Activated CD8-positive, alpha-beta memory T cell treated with anti-CD3 and anti-CD28 coated beads, Interleukin-2, amount 50 U/mL, for 4 hours (primary cell): Measurements from ENCODE around the gene THOC1.

Source experiments
- DNase-seq: peaks from one replicate; pipeline ENCODE4 v3.0.0-alpha.2; 2020

THOC1 gene

DNA sequence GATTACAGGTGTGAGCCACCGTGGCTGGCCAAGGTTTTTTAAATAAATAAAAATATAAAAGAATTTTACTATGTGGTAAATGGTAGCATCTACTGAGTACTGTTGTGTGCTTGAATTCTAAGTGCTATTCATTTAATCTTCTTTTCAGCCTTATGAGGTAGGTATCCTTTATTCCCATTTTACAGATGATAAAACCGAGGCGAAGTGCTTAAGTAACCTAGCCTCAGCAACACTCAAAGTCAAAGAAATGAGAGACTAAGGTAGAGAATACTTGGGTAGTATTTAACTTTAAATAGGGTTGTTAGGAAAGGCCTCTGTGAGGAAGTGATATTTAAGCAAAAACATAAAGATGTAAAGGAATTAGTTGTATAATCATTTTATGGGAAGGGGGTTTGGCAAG is 5.7 kb upstream of the THOC1 start:
- DNase-seq: no peak

DNA sequence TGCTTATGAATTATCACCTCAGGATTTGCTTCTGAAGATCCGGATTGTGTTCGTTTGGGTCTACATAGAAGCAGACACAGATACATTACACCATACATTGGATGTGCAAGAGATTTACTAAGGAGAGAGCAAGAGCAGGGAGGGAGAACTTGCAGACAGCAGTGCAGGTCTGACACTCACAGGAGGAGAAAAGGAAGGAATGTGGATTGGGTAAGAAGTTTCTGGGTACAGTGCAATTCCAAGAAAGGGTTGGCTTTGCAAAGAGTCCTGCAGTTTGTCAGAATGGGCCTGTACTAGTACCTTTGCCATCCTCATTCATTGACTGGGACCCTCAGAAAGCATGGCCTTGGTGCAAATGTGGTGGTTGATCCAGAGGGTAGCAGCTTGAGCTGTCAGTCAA is 4.8 kb upstream of the THOC1 start:
- no peak for DNase-seq

- no peak for DNase-seq
Observed at GRCh38 chr18:269480-270095, 1.7 kb upstream of the THOC1 start.

DNA sequence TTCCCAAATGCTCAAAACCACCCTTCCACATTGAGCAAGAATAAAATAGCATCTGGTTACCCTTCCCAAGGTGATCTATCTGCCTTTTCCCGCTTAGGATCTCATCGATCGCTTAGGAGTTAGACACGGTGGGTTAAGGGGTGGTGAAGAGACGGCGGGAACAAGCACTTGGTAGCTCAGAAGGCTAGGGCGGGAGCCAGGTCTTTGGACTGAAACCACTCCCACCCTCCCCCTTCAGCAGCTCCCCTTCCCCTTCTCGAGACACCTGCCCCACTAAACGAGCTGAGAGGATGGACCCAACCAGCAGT is 513 bp downstream of the THOC1 start:
- no peak for DNase-seq

- no peak for DNase-seq
Observed at GRCh38 chr18:261398-262073, 6.3 kb downstream of the THOC1 start.

- no peak for DNase-seq
Observed at GRCh38 chr18:260547-260946, 7.3 kb downstream of the THOC1 start.

DNA sequence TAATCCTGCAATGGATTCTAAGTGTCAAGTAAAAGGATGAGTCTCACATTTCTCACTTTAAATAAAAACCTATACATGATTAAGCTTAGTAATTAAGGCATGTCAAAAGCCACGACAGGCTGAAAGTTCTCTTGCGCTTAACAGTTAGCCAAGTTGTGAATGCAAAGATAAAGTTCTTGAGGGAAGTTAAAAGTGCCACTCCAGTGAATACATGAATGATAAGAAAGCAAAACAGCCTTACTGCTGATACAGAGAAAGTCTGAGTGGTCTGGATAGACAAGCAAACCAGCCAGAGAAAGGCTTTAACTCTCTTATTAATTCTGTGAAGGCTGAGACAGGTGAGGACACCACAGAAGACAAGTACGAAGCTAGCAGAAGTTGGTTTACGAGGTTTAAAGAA is 12.7 kb downstream of the THOC1 start:
- no peak for DNase-seq

- DNase-seq: no peak
Observed at GRCh38 chr18:253121-253520, 14.7 kb downstream of the THOC1 start.

GRCh38 chr18:251572-251971 is 16.3 kb downstream of the THOC1 start:
- no peak for DNase-seq

DNA sequence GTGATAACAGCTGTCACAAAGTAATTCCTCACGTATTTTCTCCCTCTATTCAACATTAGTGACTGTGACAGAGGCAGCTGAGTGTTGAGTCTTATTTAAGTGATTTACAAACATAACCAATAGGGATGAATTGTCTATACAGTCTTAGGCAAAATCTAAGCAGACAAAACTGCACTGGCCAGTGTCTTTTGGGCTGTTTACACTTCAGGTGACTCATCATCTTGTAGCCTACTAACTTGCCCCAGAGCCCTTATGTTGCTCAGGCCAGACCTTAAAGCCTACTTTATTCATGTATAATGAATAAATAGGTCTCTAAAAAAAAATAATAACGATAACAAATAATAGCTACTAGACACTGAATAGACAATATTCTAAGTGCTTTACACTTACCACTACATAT is 17.2 kb downstream of the THOC1 start:
- DNase-seq: no peak

- DNase-seq: no peak
Observed at GRCh38 chr18:248053-248452, 19.8 kb downstream of the THOC1 start.

DNA sequence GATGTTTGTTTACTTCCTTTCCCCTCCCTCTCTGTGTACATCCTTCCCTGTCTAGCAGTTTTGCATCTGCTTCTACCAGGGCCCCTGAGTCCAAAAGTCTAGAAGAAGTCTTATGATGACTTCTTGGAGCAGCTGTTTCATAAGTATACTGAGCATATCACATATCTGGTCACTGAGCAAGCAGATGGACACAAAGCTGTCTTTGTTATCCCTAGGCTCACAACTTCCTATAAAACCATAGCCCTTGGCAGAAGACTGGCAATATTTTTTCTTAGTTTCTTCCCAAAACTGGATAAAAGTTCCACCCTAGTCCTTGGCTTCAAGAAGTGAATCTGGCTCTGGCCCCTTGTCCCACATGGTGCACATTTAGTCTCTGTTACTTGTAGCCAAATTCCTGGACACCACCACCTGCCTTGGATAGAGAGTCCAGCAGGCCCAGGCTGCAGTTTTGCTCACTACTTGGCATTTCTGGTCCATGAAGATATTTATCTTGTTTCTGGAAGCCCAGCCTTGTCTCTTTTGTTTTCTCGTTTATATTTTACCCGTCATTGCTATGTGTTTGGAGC is 22.5 kb downstream of the THOC1 start:
- DNase-seq: no peak

GRCh38 chr18:240175-240574 is 27.7 kb downstream of the THOC1 start:
- no peak for DNase-seq

DNA sequence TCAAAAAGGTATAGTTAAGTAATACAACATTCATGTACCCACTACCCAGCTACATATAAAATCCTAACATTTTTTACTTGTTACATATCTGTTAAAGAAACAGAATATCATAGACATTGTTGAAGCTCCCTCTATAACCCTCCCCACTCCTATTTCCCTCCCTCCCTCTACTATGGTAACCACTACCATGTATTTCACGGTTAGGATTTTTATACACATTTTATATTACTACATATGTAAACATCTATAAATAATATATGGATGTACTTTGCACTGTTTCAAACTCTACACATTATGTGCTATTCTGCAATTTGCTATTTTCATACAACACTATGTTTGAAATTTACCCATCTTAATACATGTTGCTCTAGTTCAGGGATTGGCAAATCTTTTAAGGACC is 36.3 kb downstream of the THOC1 start:
- DNase-seq: no peak

DNA sequence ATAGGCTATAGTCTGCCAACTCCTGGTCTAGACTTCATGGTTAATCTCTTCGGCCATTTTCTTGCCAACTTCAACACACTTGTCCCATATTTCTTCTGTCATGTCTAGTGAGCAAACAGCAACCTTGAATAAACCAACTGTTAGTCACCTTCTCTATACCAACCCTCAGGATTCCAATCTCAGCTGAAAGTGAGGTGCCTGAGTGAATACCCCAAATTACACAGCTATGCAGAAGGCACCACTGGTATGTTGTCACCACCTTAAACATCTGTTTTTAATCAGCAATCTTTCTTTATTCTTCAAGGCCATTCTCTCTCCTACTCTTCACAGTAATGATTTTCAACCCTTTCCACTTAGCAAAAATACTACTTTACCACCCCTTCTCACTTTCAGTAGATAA is 39.3 kb downstream of the THOC1 start:
- no peak for DNase-seq

DNA sequence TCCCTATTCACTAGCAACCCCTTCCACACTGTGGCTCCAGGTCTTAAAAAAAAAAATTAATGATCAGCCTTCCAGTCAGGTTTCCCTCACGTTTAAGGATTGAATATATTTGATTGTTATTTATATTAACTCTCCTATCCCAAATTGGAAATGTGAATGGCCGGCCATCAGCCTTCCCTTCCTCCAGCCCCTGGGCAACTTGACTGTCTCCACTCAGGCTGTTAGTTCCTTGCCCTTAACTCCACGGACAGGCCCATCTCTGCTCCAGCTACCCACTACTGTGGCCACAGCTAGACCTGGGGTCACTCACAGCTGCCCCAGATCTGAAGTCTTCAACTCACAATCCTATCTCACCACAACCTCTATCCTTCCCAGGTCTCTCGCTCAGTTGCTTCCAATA is 39.9 kb downstream of the THOC1 start:
- DNase-seq: no peak

DNA sequence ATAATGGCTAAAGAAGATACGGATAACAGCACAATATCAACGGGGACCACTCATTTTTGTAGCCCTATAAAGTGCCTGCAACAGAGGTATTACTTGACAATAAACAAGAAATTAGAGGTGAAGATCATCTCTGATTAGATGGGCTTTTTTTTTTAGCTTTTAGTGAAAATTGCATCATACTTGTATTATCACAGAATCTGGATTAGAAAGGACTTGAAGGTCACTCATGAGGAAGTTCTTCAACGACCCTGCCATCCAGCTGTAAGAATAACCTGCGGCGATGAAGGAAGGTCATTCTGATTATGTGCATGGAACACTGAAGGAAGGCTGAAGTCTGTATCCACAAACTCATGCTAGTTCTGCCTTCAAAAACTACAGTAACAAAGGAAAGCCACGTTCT is 40.5 kb downstream of the THOC1 start:
- DNase-seq: no peak

GRCh38 chr18:225745-226144 is 42.1 kb downstream of the THOC1 start:
- DNase-seq: no peak

DNA sequence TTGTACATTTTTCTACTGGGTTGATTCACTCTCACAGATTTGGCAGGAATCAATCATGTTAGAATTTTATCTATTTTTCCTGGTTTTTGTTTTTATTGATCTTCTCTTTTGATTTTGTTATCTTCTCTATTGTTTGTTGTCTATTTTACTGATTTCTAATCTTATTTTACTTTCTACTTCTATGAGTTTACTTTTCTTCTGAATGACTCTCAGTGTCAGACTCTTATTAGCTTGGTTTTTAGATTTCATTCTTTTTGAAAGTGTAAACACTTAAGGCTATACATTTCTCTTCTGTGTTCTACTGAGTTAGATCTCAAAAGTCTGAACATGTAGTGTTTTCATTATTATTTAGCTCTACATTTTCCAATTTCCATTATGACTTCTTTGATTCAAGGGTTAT is 47.1 kb downstream of the THOC1 start:
- no peak for DNase-seq

DNA sequence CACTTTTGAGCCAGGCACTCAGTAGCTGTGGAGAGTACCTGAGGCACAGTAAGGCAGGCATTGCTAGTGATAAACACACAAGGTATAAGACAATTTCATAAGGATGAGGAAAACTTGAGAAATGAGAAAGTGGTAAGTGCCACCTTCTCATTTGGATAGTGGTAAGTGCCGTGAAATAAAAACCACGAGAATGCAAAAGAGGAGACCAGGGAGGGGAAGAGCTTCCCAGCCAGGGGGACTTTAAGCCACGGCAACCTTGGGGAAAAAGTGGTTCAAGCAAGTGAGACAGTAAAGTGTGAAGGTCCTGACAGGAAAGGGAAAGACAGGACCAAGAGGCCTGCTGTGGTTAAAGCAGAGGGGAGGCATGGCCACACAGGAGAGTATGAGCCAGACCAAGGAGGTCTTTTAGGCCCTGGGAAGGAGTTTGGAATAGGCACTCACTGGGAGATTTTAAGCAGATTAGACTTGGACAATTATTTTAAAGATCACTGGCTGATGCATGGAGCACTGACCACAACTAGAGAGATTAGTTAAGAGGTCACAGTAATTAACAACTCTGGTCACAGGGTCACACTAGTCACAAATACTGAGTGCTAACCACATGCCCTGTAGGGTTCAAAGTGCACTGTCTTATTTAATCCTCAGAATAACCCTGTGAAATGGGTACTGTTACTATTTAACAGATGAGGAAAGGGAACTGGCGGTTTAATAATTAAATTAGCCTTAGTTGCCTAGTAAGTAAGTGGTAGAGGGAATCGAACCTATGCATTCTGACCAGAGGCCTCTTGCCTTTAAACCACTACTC is 50.1 kb downstream of the THOC1 start:
- DNase-seq: no peak

GRCh38 chr18:215448-216010 is 52.3 kb downstream of the THOC1 start:
- DNase-seq: no peak

GRCh38 chr18:213966-214365 is 53.9 kb downstream of the THOC1 start:
- DNase-seq: no peak

GRCh38 chr18:213505-213904 is 54.3 kb downstream of the THOC1 start:
- no peak for DNase-seq

- DNase-seq: no peak
Observed at GRCh38 chr18:212780-213179, 55.1 kb downstream of the THOC1 start.
